NCI-H128 (cell line): ENCODE data around the gene ATP9B.
"Not testable (repeated sequence)": the region's sequence is repeated elsewhere in the genome, so short reads cannot be mapped to it uniquely, and the experiment has no call there.

Source experiments
- DNase-seq: peaks from one replicate; lab custom pipeline; 2025; ENCODE audit not compliant: unreplicated experiment; lab: John Stamatoyannopoulos, UW

ATP9B gene

GRCh38 chr18:79354350-79354749, 285.2 kb downstream of the ATP9B start:
- DNase-seq: no peak

- DNase-seq: no peak
Measured at GRCh38 chr18:79355433-79356335, 286.5 kb downstream of the ATP9B start.

- DNase-seq: no peak
Measured at GRCh38 chr18:79356435-79356834, 287.2 kb downstream of the ATP9B start.

GRCh38 chr18:79360933-79361332, 291.7 kb downstream of the ATP9B start:
- no peak for DNase-seq

- no peak for DNase-seq
Measured at GRCh38 chr18:79361766-79362522, 292.8 kb downstream of the ATP9B start.

GRCh38 chr18:79365701-79366100, 296.5 kb downstream of the ATP9B start:
- no peak for DNase-seq

GRCh38 chr18:79366177-79367094, 297.2 kb downstream of the ATP9B start:
- no peak for DNase-seq

- no peak for DNase-seq
Measured at GRCh38 chr18:79367480-79367879, 298.3 kb downstream of the ATP9B start.

- DNase-seq: no peak
Measured at GRCh38 chr18:79367989-79368388, 298.8 kb downstream of the ATP9B start.

GRCh38 chr18:79368681-79369080, 299.5 kb downstream of the ATP9B start:
- DNase-seq: no peak

GRCh38 chr18:79371561-79372121, 302.4 kb downstream of the ATP9B start:
- no peak for DNase-seq

- DNase-seq: no peak
Measured at GRCh38 chr18:79372461-79372860, 303.3 kb downstream of the ATP9B start.

- no peak for DNase-seq
Measured at GRCh38 chr18:79372991-79373390, 303.8 kb downstream of the ATP9B start.

GRCh38 chr18:79373736-79374135, 304.5 kb downstream of the ATP9B start:
- no peak for DNase-seq

- DNase-seq: no peak
Measured at GRCh38 chr18:79374408-79375171, 305.4 kb downstream of the ATP9B start.

- no peak for DNase-seq
Measured at GRCh38 chr18:79375441-79376154, 306.4 kb downstream of the ATP9B start.

- DNase-seq: not testable (repeated sequence)
Measured at GRCh38 chr18:79376661-79377060, 307.5 kb downstream of the ATP9B start.

GRCh38 chr18:79377187-79377891, 308.1 kb downstream of the ATP9B start:
- no peak for DNase-seq
